ENCODE data around the gene TOLLIP. TPM values are rescaled to one million over a fixed set of nuclear protein-coding genes. Genes with fewer than 3 reads are reported as not detected.

The TOLLIP gene
- total and polyA plus RNA-seq, 2 of the 8 experiments (the other 6 are each of a cell fraction or from before 2014, with no cell fraction given) = 23.7 to 34.7 TPM

DNA sequence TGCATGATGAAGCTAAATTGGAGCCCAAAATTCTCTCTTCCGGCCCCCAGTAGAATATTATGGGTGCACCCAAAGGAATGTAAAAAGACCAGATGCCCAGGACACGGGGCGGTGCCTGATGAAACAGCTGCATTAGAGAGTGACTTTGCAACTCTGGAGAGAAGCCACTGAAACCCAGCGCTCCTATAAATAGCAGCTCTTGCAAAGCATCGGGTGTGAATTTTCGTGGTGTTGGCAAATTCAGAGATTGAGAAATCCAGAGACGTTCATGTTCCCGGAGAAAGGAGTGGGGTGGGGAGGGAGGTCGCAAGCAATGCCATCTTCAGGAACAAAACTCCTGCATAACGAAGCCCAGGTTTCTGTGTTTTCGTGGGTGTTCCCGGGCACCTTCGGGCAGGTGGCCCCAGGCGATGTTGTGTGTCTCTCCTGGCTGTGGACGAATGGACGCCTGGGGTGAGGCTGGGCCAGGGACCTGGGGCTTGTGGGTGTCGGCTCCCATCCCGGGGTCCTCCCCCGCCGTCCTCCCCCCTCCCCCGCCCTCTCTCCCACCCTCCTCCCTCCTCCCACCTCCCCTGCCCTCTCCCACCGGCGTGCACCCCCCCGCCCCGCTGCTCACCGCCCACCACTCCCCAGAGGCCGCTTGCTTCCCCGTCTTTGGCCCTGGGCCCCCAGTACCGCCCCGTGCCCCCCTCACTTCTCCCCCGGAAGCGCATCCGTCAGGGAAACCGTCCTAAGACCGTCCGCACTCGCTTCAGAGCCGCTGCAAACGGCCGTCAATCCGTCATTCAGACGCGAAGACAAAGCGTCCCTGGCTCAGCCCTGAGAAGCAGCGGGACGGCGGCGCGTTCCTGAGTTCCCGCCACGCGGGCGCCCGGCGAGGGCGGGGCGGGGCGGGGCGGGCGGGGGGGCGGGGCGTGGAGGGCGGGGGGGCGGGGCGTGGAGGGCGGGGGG is 26.7 kb upstream of the TOLLIP start (continued):
- TF ChIP-seq, protein P1, sequence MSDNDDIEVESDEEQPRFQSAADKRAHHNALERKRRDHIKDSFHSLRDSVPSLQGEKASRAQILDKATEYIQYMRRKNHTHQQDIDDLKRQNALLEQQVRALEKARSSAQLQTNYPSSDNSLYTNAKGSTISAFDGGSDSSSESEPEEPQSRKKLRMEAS (IDR thresholded peaks at IDR 0.05) = peak; percentile 74
- TF ChIP-seq JUN (IDR thresholded peaks at IDR 0.05; ENCODE audit: low read depth, low read length) = no peak
- TF ChIP-seq TBP (IDR thresholded peaks at IDR 0.05; ENCODE audit: low read depth, low read length) = peak; percentile 15; the same call in 1 of the 2 replicates
- TF ChIP-seq CEBPB (IDR thresholded peaks at IDR 0.05; ENCODE audit: low read depth, low read length) = no peak
- peak; percentile 52 for TF ChIP-seq TAF7 (optimal IDR thresholded peaks at IDR 0.05; ENCODE audit: borderline replicate concordance, low read depth, low read length)
- no peak for TF ChIP-seq EZH2 (IDR thresholded peaks at IDR 0.05; ENCODE audit: low read depth, low read length, severe bottlenecking)
- TF ChIP-seq SUZ12 (IDR thresholded peaks at IDR 0.05; ENCODE audit: low read length) = no peak
